ENCODE results near the gene HSPD1.

HSPD1 gene

DNA sequence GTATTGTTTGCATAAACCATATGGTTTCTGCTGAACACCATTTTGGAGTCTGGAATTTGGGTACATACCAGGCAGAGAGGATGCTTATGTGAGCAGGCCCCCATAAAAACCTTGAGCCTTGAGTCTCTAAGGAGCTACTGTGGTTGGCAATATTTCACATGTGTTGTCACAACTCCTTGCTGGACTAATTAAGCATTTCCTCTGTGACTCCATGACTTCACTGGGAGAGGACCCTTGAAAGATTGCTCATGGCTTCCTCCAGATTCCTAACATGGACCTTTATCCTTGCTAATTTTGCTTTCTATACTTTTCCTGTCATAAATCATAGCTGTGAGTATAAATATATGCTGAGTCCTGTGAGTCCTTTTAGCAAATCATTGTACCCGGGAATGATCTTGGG is 53.9 kb downstream of the HSPD1 start:
- TF ChIP-seq, protein P1, sequence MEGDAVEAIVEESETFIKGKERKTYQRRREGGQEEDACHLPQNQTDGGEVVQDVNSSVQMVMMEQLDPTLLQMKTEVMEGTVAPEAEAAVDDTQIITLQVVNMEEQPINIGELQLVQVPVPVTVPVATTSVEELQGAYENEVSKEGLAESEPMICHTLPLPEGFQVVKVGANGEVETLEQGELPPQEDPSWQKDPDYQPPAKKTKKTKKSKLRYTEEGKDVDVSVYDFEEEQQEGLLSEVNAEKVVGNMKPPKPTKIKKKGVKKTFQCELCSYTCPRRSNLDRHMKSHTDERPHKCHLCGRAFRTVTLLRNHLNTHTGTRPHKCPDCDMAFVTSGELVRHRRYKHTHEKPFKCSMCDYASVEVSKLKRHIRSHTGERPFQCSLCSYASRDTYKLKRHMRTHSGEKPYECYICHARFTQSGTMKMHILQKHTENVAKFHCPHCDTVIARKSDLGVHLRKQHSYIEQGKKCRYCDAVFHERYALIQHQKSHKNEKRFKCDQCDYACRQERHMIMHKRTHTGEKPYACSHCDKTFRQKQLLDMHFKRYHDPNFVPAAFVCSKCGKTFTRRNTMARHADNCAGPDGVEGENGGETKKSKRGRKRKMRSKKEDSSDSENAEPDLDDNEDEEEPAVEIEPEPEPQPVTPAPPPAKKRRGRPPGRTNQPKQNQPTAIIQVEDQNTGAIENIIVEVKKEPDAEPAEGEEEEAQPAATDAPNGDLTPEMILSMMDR (IDR thresholded peaks at IDR 0.05; ENCODE audit: insufficient read depth, missing control alignments) = no peak
- FAIRE-seq (no peak), DNase-seq (ENCODE audit: insufficient read length, low spot score) (no peak)

DNA sequence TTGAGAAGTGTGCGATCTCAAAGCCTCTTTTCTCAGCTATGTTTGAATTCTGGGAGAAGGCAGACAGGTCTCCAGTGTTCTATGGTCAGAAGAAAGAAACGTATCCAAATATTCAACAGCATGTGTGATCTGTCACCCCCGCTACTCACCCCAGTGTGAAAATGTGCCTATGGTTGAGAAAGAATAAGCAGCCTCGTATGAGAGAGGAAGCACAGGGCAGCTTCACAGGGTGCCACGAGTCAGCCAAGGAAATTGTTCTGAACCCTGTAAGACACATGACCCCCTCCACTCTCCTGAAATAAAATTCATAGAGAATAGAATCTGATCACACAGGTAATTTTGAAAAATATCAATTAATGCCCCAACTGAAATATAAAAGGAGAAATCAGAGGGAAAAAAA is 56.8 kb downstream of the HSPD1 start:
- FAIRE-seq (no peak), DNase-seq (ENCODE audit: insufficient read length, low spot score) (no peak)
- TF ChIP-seq, protein P1 (IDR thresholded peaks at IDR 0.05; ENCODE audit: insufficient read depth, missing control alignments) = no peak

DNA sequence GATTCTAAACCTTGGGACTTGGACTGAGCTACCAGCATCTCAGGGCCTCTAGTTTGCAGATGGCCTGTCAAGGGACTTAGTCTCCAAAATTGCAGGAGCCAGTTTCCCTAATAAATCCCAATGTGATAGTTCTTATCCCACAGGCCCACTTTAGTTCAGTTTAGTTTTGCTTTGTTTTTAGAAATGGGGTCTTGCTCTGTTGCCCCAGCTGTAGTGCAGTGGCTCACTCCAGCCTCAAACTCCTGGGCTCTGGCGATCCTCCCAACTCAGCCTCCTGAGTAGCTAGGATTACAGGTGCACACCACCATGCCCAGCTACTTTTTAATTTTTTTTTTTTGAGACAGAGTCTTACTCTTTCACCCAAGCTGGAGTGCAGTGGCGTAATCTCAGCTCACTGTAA is 62.3 kb downstream of the HSPD1 start:
- TF ChIP-seq, protein P1 (IDR thresholded peaks at IDR 0.05; ENCODE audit: insufficient read depth, missing control alignments) = no peak
- DNase-seq (ENCODE audit: insufficient read length, low spot score) (no peak), FAIRE-seq (no peak)
